Activated CD4-positive, alpha-beta memory T cell treated with anti-CD3 and anti-CD28 coated beads, Interleukin-2, amount 10 ng/mL, durations not matched to agents 7 days and 5 days (primary cell): ENCODE results near the gene DYNC1LI1. TPM values are rescaled to one million over a fixed set of nuclear protein-coding genes. Genes with fewer than 3 reads are reported as not detected.

Source experiments
- total RNA-seq, 2 experiments: library from RNA; stranded (reverse); gene quantifications; one replicate each; pipeline ENCODE4 v1.2.3, GENCODE V29; 2021

The DYNC1LI1 gene
- total RNA-seq, 2 experiments from 2014 or later = 29.7 to 31.7 TPM

Other genes with a start within 250 kb of the DYNC1LI1 start
- 10 to 100 TPM; 47.0 to 47.3 TPM for gene CMTM7, start 179.0 kb downstream of the DYNC1LI1 start, total RNA-seq
- gene CMTM6, start 68.0 kb downstream of the DYNC1LI1 start, total RNA-seq = 10 to 100 TPM; 89.5 to 91.8 TPM
- 10 to 100 TPM; 44.2 to 45.8 TPM for gene CNOT10, start 114.3 kb upstream of the DYNC1LI1 start, total RNA-seq
- gene TRIM71, start 247.1 kb upstream of the DYNC1LI1 start, total RNA-seq = not detected